Measurements from ENCODE around the gene LPCAT2.

DNA sequence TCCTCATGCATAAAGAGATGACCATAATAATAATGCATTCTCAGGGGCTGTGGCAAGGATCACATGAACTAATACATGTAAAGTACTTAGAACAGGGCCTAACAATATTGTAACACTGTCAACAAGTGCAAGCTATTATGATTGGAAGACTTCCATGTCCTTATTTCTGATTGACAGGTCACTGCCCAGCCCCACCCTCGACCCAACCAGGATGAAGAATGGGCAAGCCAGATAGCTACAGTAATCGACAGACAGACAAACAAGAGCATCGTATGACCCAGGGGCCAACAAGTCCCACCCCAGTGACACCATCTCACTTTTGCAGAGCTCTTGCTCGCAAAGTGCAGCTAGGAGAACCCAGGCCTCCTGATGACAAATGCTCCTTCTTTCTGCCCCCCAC lies 44.5 kb upstream of the LPCAT2 start:
- no peak for TF ChIP-seq CTCF (IDR thresholded peaks at IDR 0.05)
- no peak for TF ChIP-seq POLR2AphosphoS5 (IDR thresholded peaks at IDR 0.05; ENCODE audit: insufficient read depth in 1 of 2, low read depth in 1 of 2)
- no peak for TF ChIP-seq POLR2A (IDR thresholded peaks at IDR 0.05)

All from vagina (tissue), 2 donors.